ENCODE measurements around the gene AKAIN1. TPM values are rescaled to one million over a fixed set of nuclear protein-coding genes. Genes with fewer than 3 reads are reported as not detected.

Gene AKAIN1
- total RNA-seq, 2 experiments from 2014 or later, result not detected

GRCh38 chr18:5198311-5198710, 1.3 kb upstream of the AKAIN1 start:
- POLR2A ChIA-PET, result interaction anchor here (1.0 kb wide), 1 partner anchor 97 kb away, joined by 3 read pairs; no protein-coding TSS in a partner anchor
- no peak for TF ChIP-seq CTCF (IDR thresholded peaks at IDR 0.05)
- DNase-seq (no peak), ATAC-seq (no peak)
- no peak overlapping the region for H3K4me3 Mint-ChIP-seq
- intact Hi-C loops (cut with micrococcal nuclease), result no loop called here
- peaks cover 46% of the 10 kb centered on the region for H3K27me3 Mint-ChIP-seq
- CTCF ChIA-PET, result no interaction called here
- H3K36me3 Mint-ChIP-seq (ENCODE audit: low read depth), result no peaks in the 10 kb centered on the region
- no peaks in the 10 kb centered on the region for H3K9me3 Mint-ChIP-seq
- H3K4me1 Mint-ChIP-seq (ENCODE audit: low read depth), result peaks cover 4% of the 10 kb centered on the region
- H3K27ac Mint-ChIP-seq, result no peak overlapping the region

- no peak overlapping the region for H3K27ac Mint-ChIP-seq
- ATAC-seq, result no peak
- peaks cover 4% of the 10 kb centered on the region for H3K4me1 Mint-ChIP-seq (ENCODE audit: low read depth)
- no peaks in the 10 kb centered on the region for H3K9me3 Mint-ChIP-seq
- H3K4me3 Mint-ChIP-seq, result no peak overlapping the region
- CTCF ChIA-PET, result no interaction called here
- POLR2A ChIA-PET, result no interaction called here
- TF ChIP-seq CTCF (IDR thresholded peaks at IDR 0.05), result no peak
- intact Hi-C loops (cut with micrococcal nuclease), result no loop called here
- peaks cover 46% of the 10 kb centered on the region for H3K27me3 Mint-ChIP-seq
- no peak for DNase-seq
- H3K36me3 Mint-ChIP-seq (ENCODE audit: low read depth), result no peaks in the 10 kb centered on the region
These were observed 404 bp upstream of the AKAIN1 start for GRCh38 chr18:5197461-5197860.

- no peaks in the 10 kb centered on the region for H3K36me3 Mint-ChIP-seq (ENCODE audit: low read depth)
- peaks cover 4% of the 10 kb centered on the region for H3K4me1 Mint-ChIP-seq (ENCODE audit: low read depth)
- intact Hi-C loops (cut with micrococcal nuclease), result no loop called here
- no peaks in the 10 kb centered on the region for H3K9me3 Mint-ChIP-seq
- no peak overlapping the region for H3K27ac Mint-ChIP-seq
- POLR2A ChIA-PET, result interaction anchor here (1.0 kb wide), 1 partner anchor 41 kb away, joined by 3 read pairs; no protein-coding TSS in a partner anchor
- no peak for TF ChIP-seq CTCF (IDR thresholded peaks at IDR 0.05)
- CTCF ChIA-PET, result no interaction called here
- DNase-seq (no peak), ATAC-seq (peak; percentile 17)
- H3K27me3 Mint-ChIP-seq, result peaks cover 46% of the 10 kb centered on the region
- H3K4me3 Mint-ChIP-seq, result no peak overlapping the region
These were observed 615 bp downstream of the AKAIN1 start for GRCh38 chr18:5196253-5197031.

GRCh38 chr18:5195656-5196055, 1.4 kb downstream of the AKAIN1 start:
- intact Hi-C loops (cut with micrococcal nuclease), result no loop called here
- H3K9me3 Mint-ChIP-seq, result no peaks in the 10 kb centered on the region
- H3K4me1 Mint-ChIP-seq (ENCODE audit: low read depth), result peaks cover 4% of the 10 kb centered on the region
- H3K27ac Mint-ChIP-seq, result no peak overlapping the region
- H3K36me3 Mint-ChIP-seq (ENCODE audit: low read depth), result no peaks in the 10 kb centered on the region
- ChIA-PET CTCF (no interaction called here), POLR2A (interaction anchor here (1.0 kb wide), 1 partner anchor 42 kb away, joined by 3 read pairs; no protein-coding TSS in a partner anchor)
- DNase-seq (no peak), ATAC-seq (no peak)
- H3K27me3 Mint-ChIP-seq, result peaks cover 46% of the 10 kb centered on the region
- no peak for TF ChIP-seq CTCF (IDR thresholded peaks at IDR 0.05)
- H3K4me3 Mint-ChIP-seq, result no peak overlapping the region

GRCh38 chr18:5180254-5180653, 16.8 kb downstream of the AKAIN1 start:
- Mint-ChIP-seq H3K4me1 (ENCODE audit: low read depth) (peaks cover 14% of the 10 kb centered on the region), H3K36me3 (ENCODE audit: low read depth) (no peaks in the 10 kb centered on the region), H3K27ac (no peak overlapping the region), H3K9me3 (no peaks in the 10 kb centered on the region), H3K4me3 (no peak overlapping the region), H3K27me3 (no peaks in the 10 kb centered on the region)
- ATAC-seq (no peak), DNase-seq (no peak)
- CTCF ChIA-PET, result no interaction called here
- intact Hi-C loops (cut with micrococcal nuclease), result no loop called here
- POLR2A ChIA-PET, result no interaction called here
- TF ChIP-seq CTCF (IDR thresholded peaks at IDR 0.05), result no peak
